ENCODE data around the gene CHRND. TPM values are rescaled to one million over a fixed set of nuclear protein-coding genes. Genes with fewer than 3 reads are reported as not detected.

Gene CHRND
- total RNA-seq (83.7 TPM), polyA plus RNA-seq (ENCODE audit: insufficient read depth in 1 of 8, insufficient read length in 8 of 8, low replicate concordance in 1 of 8) (100 to 1,000 TPM; 118 to 163 (median 139) TPM)
- long read RNA-seq, donor 1, transcript CHRND-201 (12 exons, 2,112 nt), result major isoform, 5 of 6 reads
- long read RNA-seq, donor 1, partial matches to known transcripts, result 0 of 6 reads
- long read RNA-seq, donor 1, other reads (novel, unspliced or antisense), result 0 of 6 reads
- long read RNA-seq, donor 2, partial matches to known transcripts, result 0 of 2 reads
- long read RNA-seq, donor 2, other reads (novel, unspliced or antisense), result 0 of 2 reads
- long read RNA-seq, donor 3, transcript CHRND-203 (11 exons, 3,022 nt), result minor isoform, 8 of 26 reads
- long read RNA-seq, donor 3, transcript CHRND-201 (12 exons, 2,112 nt), result major isoform, 13 of 26 reads
- long read RNA-seq, donor 3, partial matches to known transcripts, result 0 of 26 reads
- long read RNA-seq, donor 3, other reads (novel, unspliced or antisense), result 0 of 26 reads
- long read RNA-seq, donor 4, partial matches to known transcripts, result 0 of 7 reads
- long read RNA-seq, donor 4, other reads (novel, unspliced or antisense), result 0 of 7 reads
- long read RNA-seq, donor 5, transcript CHRND-203 (11 exons, 3,022 nt), result minor isoform, 8 of 33 reads
- long read RNA-seq, donor 5, transcript CHRND-204 (12 exons, 1,580 nt), result minor isoform, 5 of 33 reads
- long read RNA-seq, donor 5, transcript CHRND-201 (12 exons, 2,112 nt), result major isoform, 15 of 33 reads
- long read RNA-seq, donor 5, partial matches to known transcripts, result 5 of 33 reads
- long read RNA-seq, donor 5, other reads (novel, unspliced or antisense), result 0 of 33 reads
- long read RNA-seq, donor 6, transcript CHRND-201 (12 exons, 2,112 nt), result major isoform, 17 of 80 reads
- long read RNA-seq, donor 6, transcript CHRND-203 (11 exons, 3,022 nt), result minor isoform, 8 of 80 reads
- long read RNA-seq, donor 6, partial matches to known transcripts, result 53 of 80 reads
- long read RNA-seq, donor 6, other reads (novel, unspliced or antisense), result 0 of 80 reads
- long read RNA-seq, donor 7, transcript CHRND-201 (12 exons, 2,112 nt), result major isoform, 7 of 54 reads
- long read RNA-seq, donor 7, partial matches to known transcripts, result 41 of 54 reads
- long read RNA-seq, donor 7, other reads (novel, unspliced or antisense), result 0 of 54 reads
- long read RNA-seq, donor 8, partial matches to known transcripts, result 0 of 3 reads
- long read RNA-seq, donor 8, other reads (novel, unspliced or antisense), result 0 of 3 reads
- long read RNA-seq, donor 9, partial matches to known transcripts, result 0 of 4 reads
- long read RNA-seq, donor 9, other reads (novel, unspliced or antisense), result 0 of 4 reads
- long read RNA-seq, donor 10, transcript CHRND-201 (12 exons, 2,112 nt), result major isoform, 8 of 12 reads
- long read RNA-seq, donor 10, partial matches to known transcripts, result 0 of 12 reads
- long read RNA-seq, donor 10, other reads (novel, unspliced or antisense), result 0 of 12 reads
- long read RNA-seq, donor 11, transcript CHRND-201 (12 exons, 2,112 nt), result major isoform, 6 of 7 reads
- long read RNA-seq, donor 11, partial matches to known transcripts, result 0 of 7 reads
- long read RNA-seq, donor 11, other reads (novel, unspliced or antisense), result 0 of 7 reads

GRCh38 chr2:232525791-232526371, at the start of gene CHRND:
Gene CHRND (plus strand): TSS chr2:232526160. CDS start chr2:232526216, 56 bp downstream.
- Histone ChIP-seq H3K27me3 (ENCODE audit: control insufficient read depth, insufficient read depth, low read length) (peaks cover 46% of the 10 kb centered on the region), H3K4me1 (ENCODE audit: control insufficient read depth, insufficient read depth, low read length) (peaks cover 70% of the 10 kb centered on the region), H3K27ac (ENCODE audit: low read length) (peak within 1 kb of the TSS; percentile 92), H3K4me3 (ENCODE audit: low read length) (peak within 1 kb of the TSS; percentile 51), H3K36me3 (ENCODE audit: control insufficient read depth, insufficient read depth, low read length) (peaks cover 8% of the 10 kb centered on the region), H3K9me3 (replicated peaks; ENCODE audit: control insufficient read depth, low read depth, low read length) (no peaks in the 10 kb centered on the region)
- WGBS (ENCODE audit: insufficient coverage), result no CpG with 5 or more reads among the region's 18 CpGs
- peak; percentile 92 for DNase-seq

- no peak overlapping the region for H3K4me3 ChIP-seq (ENCODE audit: low read length)
- peaks cover 40% of the 10 kb centered on the region for H3K27me3 ChIP-seq (ENCODE audit: control insufficient read depth, insufficient read depth, low read length)
- WGBS (ENCODE audit: insufficient coverage), result 94% methylated on average over 7 of the region's 7 CpGs
- H3K4me1 ChIP-seq (ENCODE audit: control insufficient read depth, insufficient read depth, low read length), result peaks cover 10% of the 10 kb centered on the region
- no peaks in the 10 kb centered on the region for H3K36me3 ChIP-seq (ENCODE audit: control insufficient read depth, insufficient read depth, low read length)
- H3K9me3 ChIP-seq (replicated peaks; ENCODE audit: control insufficient read depth, low read depth, low read length), result no peaks in the 10 kb centered on the region
- DNase-seq, result no peak
- no peak overlapping the region for H3K27ac ChIP-seq (ENCODE audit: low read length)
Measured at GRCh38 chr2:232476791-232477190, 49.2 kb upstream of the CHRND start.

GRCh38 chr2:232477751-232478510, 48.0 kb upstream of the CHRND start:
- Histone ChIP-seq H3K27me3 (ENCODE audit: control insufficient read depth, insufficient read depth, low read length) (peaks cover 51% of the 10 kb centered on the region), H3K27ac (ENCODE audit: low read length) (no peak overlapping the region), H3K4me1 (ENCODE audit: control insufficient read depth, insufficient read depth, low read length) (peaks cover 10% of the 10 kb centered on the region), H3K4me3 (ENCODE audit: low read length) (no peak overlapping the region), H3K9me3 (replicated peaks; ENCODE audit: control insufficient read depth, low read depth, low read length) (no peaks in the 10 kb centered on the region), H3K36me3 (ENCODE audit: control insufficient read depth, insufficient read depth, low read length) (no peaks in the 10 kb centered on the region)
- 85% methylated on average over 11 of the region's 13 CpGs for WGBS (ENCODE audit: insufficient coverage)
- no peak for DNase-seq

GRCh38 chr2:232478571-232479340, 47.2 kb upstream of the CHRND start:
- no peak overlapping the region for H3K27ac ChIP-seq (ENCODE audit: low read length)
- DNase-seq, result no peak
- peaks cover 2% of the 10 kb centered on the region for H3K4me1 ChIP-seq (ENCODE audit: control insufficient read depth, insufficient read depth, low read length)
- WGBS (ENCODE audit: insufficient coverage), result 62% methylated on average over 16 of the region's 19 CpGs
- H3K27me3 ChIP-seq (ENCODE audit: control insufficient read depth, insufficient read depth, low read length), result peaks cover 53% of the 10 kb centered on the region
- H3K9me3 ChIP-seq (replicated peaks; ENCODE audit: control insufficient read depth, low read depth, low read length), result no peaks in the 10 kb centered on the region
- no peaks in the 10 kb centered on the region for H3K36me3 ChIP-seq (ENCODE audit: control insufficient read depth, insufficient read depth, low read length)
- H3K4me3 ChIP-seq (ENCODE audit: low read length), result no peak overlapping the region

GRCh38 chr2:232479341-232480200, 46.4 kb upstream of the CHRND start:
- H3K4me1 ChIP-seq (ENCODE audit: control insufficient read depth, insufficient read depth, low read length), result no peaks in the 10 kb centered on the region

GRCh38 chr2:232480201-232481190, 45.5 kb upstream of the CHRND start:
- no peak overlapping the region for H3K4me3 ChIP-seq (ENCODE audit: low read length)
- H3K9me3 ChIP-seq (replicated peaks; ENCODE audit: control insufficient read depth, low read depth, low read length), result no peaks in the 10 kb centered on the region
- 68% methylated on average over 9 of the region's 26 CpGs for WGBS (ENCODE audit: insufficient coverage)
- no peaks in the 10 kb centered on the region for H3K36me3 ChIP-seq (ENCODE audit: control insufficient read depth, insufficient read depth, low read length)
- H3K27ac ChIP-seq (ENCODE audit: low read length), result no peak overlapping the region
- H3K27me3 ChIP-seq (ENCODE audit: control insufficient read depth, insufficient read depth, low read length), result peaks cover 61% of the 10 kb centered on the region
- peaks cover 3% of the 10 kb centered on the region for H3K4me1 ChIP-seq (ENCODE audit: control insufficient read depth, insufficient read depth, low read length)
- no peak for DNase-seq

More at GRCh38 chr2:232479341-232480200, 46.4 kb upstream of the CHRND start:
- Histone ChIP-seq H3K9me3 (replicated peaks; ENCODE audit: control insufficient read depth, low read depth, low read length) (no peaks in the 10 kb centered on the region), H3K4me3 (ENCODE audit: low read length) (no peak overlapping the region), H3K27me3 (ENCODE audit: control insufficient read depth, insufficient read depth, low read length) (peaks cover 60% of the 10 kb centered on the region), H3K36me3 (ENCODE audit: control insufficient read depth, insufficient read depth, low read length) (no peaks in the 10 kb centered on the region), H3K27ac (ENCODE audit: low read length) (no peak overlapping the region)
- 60% methylated on average over 20 of the region's 21 CpGs for WGBS (ENCODE audit: insufficient coverage)
- no peak for DNase-seq
